DMS153 (cell line): Measurements from ENCODE around the gene NFKBIA.
"Not testable (repeated sequence)": the region's sequence is repeated elsewhere in the genome, so short reads cannot be mapped to it uniquely, and the experiment has no call there.

Experiments used
- DNase-seq: peaks from one replicate; lab custom pipeline; 2025; lab: John Stamatoyannopoulos, UW

The NFKBIA gene, protein sequence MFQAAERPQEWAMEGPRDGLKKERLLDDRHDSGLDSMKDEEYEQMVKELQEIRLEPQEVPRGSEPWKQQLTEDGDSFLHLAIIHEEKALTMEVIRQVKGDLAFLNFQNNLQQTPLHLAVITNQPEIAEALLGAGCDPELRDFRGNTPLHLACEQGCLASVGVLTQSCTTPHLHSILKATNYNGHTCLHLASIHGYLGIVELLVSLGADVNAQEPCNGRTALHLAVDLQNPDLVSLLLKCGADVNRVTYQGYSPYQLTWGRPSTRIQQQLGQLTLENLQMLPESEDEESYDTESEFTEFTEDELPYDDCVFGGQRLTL

DNA sequence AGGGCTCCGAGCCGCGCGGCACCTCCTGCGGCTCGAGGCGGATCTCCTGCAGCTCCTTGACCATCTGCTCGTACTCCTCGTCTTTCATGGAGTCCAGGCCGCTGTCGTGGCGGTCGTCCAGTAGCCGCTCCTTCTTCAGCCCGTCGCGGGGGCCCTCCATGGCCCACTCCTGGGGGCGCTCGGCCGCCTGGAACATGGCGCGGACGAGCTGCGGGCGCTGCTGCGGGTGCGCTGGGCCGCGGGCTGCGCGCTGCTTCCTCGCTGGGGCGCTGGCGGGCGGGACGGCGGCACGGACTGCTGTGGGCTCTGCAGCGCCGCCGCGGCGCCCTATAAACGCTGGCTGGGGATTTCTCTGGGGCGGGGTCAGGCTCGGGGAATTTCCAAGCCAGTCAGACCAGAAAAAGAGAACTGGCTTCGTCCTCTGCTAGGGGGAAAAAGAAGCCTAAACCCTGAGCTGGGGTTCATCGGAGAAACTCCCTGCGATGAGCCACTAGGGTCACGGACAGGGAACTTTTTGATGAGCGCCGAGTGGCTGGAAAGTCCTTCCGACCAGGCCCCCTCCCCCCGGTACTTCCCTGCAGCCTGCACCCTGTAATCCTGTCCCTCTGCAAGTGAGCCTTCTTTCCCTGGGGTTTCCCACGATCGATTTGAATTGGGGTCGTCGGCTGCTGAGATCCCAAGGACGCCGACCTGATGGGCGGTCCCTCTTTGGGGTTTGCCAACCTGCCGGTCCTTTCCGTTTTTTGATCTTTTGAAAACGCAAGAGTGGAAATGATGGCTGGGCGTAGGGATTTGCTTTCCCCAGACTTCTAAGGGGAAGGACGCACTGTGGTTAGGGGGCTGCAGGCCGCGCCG lies at the start of gene NFKBIA:
Gene NFKBIA (minus strand): TSS at position 301 of the 855 bp plus-strand sequence. CDS start 105 bp downstream, at position 196.
- DNase-seq, result peak; percentile 69

DNA sequence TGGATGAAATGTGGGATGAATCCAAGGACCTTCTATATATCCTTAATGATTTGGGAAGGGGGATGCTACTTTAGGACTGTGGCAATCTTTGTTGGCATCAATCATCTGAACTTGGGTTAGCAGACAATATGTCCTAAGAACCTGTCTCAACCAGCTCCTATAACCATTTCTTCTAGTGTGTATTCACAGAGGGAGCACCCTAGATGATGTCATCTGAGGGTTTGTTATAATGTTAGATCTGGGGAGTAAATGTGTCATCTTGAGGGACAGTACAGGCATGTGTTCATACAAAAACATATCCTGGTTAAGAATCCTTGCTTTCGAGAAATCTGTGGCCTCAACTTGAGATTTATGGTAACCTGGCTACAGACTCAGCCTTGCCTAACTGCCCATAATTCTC lies 41.9 kb upstream of the NFKBIA start:
- DNase-seq, result no peak

DNA sequence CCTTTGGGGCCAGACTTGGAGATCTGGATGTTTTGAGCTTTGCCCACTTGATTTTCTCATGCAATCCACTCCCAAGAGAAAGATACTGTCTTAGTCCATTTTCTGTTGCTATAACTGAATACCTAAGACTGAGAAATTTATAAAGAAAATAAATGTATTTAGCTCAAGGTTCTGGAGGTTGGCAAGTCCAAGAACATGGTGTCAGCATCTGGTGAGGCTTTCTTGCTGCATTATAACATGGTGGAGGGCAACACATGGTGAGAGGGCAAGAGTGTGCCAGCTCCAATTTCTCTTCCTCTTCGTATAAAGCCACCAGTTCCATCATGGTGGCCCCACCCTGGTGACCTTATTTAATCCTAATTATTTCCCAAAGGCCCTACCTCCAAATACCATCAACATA lies 39.6 kb upstream of the NFKBIA start:
- no peak for DNase-seq

DNA sequence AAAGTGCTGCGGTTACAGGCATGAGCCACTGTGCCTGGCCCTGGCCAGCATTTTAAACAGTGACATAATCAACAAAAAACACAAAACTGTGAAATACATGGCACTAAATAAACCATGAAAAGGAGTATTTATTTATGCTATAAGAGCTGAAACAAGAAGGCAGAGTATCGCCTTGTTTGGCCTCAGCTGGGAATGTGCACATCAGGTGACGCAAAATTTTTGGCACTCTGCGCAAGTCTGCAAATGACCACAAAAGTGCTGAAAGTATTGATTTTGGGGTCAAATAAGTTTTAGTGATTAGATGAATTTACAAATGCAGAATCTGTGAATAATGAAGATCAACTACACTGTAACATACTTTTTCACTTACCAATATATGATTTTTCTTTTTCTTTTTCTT lies 36.6 kb upstream of the NFKBIA start:
- no peak for DNase-seq

DNA sequence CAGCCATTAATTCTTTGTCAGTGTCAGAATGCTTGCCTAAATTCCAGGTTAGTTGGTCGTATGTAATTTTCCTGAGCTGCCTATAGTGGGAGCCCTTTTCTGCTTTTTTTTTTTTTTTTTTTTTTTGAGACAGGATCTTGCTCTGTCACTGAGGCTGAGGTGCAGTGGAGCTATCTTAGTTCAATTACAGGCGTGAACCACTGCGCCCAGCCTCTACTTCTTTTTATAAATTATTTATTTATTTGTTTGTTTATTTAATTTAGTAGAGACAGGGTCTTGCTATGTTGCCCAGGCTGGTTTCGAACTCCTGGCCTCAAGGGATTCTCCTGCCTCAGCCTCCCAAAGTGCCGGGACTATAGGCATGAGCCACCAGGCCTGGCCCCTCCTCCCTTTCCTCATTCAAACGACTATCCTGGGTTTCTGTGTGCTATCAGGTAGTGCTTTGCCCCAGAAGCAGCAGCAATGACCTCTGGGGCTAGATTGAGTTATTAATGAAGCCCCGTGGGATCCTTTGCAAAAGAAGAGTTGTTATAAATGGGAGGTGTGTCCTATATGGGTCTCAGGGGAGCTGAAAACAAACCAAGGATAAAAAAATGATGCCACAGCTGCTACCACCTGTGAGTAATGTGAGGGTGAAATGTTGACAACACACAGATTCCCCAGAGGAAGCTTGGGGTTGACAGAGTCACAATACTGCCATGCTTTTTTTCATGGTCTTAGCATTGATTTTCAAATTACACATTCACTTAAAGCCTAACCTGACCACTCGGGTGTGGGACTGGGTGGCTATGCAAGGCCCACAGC lies 34.6 kb upstream of the NFKBIA start:
- DNase-seq, result no peak

DNA sequence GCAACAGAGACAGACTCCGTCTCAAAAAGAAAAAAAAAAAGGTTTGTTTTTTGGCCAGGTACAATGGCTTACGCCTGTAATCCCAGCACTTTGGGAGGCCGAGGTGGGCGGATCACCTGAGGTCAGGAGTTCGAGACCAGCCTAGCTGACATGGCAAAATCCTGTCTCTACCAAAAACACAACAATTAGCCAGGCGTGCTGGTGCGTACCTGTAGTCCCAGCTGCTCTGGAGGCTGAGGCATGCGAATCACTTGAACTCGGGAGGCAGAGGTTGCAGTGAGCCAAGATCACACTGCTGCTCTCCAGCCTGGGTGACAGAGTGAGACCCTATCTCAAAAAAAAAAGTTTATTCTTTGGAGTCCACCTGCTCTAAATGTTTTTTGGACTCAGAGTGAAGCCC lies 33.9 kb upstream of the NFKBIA start:
- DNase-seq, result not testable (repeated sequence)

DNA sequence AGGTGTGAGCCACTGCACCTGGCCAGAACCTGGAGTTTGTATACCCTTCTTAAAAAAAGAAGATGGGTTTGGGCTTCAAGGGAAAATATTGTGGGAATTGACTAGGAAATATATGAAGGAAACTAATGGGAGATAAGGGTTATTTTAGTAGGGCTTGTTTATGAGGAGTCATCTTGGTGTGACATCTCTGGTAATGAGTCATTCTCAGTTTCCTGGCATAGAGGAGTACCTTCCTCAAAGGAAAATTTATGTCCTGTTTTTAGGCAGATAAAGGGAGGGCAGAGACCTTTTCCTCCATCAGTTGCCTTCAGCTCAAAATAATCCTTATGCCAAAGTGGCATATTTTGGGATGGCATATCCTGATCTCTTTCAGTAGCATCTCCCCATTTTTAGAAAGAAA lies 30.6 kb upstream of the NFKBIA start:
- DNase-seq, result no peak

DNA sequence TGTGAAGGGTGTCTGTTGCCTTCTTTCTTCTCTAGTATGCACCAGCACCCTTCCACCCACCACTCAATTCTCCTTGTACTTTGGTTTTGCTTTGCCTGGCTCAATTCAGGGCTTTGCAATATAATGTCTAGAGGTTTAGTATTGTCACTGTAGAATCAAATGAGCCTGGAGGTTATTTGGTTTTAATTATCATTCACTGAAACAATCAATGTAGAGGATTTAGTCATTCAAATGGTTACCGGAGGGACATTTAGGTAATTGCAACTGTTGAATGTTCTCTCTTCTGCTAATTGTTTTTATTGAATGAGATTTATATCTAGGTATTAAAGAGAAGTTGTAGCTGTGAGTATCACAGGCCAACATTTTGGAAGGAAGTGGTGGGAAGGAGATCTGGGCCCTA lies 29.3 kb upstream of the NFKBIA start:
- DNase-seq, result no peak

DNA sequence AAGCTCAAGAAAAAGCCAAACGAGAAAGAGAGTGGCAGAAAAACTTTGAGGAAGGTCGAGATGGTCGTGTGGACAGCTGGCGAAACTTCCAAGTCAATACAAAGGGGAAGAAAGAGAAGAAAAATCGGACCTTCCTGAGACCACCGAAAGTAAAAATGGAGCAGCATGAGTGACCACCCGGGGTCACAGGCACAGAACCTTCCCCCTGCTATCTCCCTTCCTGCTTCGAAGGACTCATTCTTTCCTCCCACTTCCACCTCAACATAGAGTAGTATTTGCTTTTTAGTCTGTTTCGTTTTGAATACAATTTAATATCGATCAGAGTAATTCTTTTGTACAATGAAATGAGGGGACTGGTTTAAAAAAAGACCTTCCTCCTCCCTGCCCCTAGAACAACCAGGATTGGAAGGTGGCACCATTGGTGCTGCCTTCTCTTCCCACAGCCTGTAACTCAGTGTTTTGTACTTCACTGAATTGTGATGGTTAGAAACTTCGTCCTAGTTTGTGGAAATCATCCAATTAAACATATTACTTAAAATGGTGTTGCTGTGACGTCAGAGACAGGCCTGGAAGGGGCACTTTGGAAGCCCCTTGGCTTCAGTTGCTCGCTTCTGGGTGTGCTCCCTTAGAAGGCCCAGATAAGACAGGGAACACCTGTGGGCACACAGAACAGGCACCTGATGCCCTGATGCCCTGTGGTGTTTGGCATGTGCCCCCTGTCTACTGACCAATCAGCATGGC lies 26.1 kb upstream of the NFKBIA start:
- no peak for DNase-seq

DNA sequence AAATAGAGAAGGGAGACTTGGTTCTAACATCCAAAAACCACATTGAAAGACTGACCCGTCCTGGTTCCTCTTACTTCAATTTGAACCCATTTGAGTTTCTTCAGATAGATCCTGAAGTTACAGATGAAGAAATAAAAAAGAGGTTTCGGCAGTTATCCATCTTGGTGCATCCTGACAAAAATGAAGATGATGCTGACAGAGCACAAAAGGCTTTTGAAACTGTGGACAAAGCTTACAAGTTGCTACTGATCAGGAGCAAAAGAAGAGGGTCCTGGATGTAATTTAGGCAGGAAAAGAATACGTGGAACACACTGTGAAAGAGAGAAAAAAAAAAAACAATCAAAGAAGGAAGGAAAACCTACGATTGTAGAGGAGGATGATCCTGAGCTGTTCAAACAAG lies 25.4 kb upstream of the NFKBIA start:
- DNase-seq, result no peak

DNA sequence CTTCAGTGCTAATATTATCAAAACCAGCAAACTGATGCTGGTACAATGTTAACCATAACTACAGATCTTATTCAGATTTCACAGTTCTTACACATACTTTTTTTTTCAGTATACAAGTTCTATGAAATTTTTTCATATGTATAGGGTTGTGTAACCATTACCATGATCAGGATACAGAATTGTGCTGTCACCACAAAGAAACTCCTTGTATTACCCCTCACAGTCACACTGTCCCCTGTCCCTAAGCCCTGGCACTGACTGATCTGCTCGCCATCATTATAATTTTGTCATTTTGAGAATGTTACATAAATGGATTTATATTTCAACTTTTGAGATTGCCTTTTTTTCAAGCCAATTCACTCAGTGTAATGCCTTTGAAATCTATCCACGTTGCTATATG lies 21.3 kb upstream of the NFKBIA start:
- DNase-seq, result no peak

DNA sequence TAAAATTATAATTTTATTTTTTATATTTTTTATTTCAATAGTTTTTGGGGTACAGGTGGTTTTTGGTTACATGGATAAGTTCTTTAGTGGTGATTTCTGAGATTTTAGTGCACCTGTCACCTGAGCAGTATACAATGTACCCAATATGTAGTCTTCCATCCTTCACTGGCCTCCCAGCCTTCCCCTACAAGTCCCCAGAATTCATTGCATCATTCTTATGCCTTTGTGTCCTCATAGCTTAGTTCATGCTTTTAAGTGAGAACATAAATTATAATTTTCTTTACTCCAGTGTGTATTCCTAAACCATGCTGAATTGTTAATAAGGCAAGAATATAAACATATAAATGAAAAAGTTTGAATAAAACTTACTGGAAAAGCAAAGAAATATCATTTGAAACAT lies 19.1 kb upstream of the NFKBIA start:
- DNase-seq, result no peak

DNA sequence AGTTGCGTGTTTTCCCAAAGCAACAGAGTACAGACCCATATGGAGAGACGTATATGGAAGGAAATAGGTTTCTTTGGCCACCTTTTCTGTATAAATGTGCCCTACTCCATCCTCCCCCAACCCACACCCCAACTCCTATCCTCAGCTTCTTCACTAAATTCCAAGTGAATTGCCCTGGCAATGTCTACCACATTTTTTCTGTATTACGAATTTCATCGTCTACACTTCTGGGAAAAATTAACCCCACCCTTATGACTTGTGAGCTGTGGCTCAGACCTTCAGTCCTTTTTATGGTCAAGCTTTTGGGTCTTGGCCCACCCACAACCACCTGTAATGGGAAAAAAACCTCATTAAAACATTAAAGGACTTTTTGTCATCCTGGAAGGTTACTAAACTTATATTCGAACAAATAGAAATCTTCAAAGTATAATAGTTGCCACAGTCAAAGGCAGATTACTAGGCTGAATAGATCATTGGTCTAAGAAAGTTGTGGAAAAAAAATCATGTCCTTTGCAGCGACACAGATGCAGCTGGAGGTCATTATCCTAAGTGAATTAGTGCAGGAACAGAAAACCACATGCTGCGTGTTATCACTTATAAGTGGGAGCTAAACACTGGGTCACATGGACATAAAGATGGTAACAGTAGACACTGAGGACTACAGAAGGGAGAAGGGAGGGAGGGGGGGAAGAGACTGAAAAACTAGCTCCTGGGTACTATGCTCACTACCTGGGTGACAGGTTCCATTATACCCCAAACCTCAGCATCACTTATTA lies 15.7 kb upstream of the NFKBIA start:
- no peak for DNase-seq

DNA sequence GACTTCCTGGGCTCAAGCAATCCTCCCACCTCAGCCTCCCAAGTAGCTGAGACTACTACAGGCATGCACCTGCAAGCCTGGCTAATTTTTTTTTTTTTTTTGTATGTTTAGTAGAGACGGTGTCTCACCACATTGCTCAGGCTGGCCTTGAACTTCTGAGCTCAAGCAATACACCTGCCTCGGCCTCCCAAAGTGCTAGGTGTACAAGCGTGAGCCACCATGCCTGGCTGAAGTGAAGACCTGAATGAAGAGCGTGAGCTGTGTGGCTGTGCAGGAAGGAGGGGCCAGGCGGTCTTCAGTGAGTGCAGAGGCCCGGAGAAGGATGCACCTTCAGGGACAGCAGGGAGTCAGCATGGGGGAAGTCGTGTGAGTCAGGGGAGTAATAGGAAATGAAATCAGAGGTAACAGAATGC lies 14.9 kb upstream of the NFKBIA start:
- DNase-seq, result no peak

DNA sequence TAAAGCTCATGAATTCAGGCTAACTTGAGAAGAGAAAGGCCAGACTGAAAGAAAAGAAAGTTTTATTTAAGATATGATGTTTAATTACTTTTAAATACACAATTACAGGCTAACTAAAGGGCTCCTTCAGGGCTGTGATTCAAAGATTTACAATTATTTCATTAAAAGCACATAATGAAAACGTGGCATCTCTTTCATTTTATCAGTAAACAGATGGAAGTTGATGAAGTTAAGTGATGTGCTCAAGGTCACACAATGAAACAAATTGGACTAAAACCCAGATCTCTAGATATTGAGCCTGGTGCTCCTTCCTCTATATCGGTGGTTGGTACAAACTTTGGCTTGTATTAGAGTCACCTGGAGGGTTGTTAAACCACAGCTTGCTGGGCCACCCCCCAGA lies 13.5 kb upstream of the NFKBIA start:
- DNase-seq, result no peak

DNA sequence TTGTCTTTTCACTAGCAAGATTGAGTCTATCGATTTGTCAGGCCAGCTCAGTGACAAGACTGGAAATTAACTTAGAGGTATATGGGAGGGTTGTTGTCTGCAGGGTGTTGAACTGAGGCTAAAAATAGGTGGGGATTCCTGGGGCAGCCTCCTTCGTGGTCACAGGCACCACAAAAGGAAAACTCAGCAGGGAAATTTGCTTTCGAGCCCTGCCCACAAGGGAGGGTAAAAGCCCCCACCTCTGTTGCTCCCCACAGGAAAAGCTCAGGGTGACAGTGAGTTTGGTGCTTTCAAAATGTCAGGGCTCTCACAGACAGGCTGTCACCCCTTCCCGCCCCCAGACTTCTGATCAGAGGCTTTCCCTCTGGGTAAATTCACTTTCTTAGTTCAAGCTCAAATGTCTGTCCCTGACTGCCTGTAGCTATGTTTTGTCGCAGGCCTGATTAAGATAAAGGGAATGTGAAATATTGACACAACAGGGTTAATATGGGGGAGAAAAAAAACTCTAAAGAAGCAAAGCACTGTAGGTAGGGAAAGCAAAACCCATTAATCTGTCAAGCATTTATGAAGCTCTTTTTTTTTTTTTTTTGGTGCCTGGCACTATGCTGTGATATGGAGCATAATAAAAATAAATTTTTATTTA lies 11.7 kb upstream of the NFKBIA start:
- DNase-seq, result no peak

DNA sequence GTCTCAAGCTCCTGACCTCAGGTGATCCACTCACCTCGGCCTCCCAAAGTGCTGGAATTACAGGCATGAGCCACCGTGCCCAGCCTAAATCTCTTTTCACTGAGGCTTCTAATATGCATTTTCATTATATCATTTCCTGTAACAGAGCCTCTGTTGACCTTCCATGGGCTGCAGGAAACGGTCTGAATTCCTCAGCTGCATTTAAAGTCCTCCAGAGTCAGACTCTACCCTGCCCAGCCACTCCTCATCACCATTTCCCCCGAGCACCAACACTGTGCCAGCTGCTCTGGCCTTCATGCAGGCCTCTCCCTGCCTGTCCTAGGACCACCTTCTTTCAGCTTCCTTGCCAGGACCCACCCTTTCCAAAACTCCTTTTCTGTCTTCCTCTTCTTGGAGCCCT lies 9.8 kb upstream of the NFKBIA start:
- no peak for DNase-seq

DNA sequence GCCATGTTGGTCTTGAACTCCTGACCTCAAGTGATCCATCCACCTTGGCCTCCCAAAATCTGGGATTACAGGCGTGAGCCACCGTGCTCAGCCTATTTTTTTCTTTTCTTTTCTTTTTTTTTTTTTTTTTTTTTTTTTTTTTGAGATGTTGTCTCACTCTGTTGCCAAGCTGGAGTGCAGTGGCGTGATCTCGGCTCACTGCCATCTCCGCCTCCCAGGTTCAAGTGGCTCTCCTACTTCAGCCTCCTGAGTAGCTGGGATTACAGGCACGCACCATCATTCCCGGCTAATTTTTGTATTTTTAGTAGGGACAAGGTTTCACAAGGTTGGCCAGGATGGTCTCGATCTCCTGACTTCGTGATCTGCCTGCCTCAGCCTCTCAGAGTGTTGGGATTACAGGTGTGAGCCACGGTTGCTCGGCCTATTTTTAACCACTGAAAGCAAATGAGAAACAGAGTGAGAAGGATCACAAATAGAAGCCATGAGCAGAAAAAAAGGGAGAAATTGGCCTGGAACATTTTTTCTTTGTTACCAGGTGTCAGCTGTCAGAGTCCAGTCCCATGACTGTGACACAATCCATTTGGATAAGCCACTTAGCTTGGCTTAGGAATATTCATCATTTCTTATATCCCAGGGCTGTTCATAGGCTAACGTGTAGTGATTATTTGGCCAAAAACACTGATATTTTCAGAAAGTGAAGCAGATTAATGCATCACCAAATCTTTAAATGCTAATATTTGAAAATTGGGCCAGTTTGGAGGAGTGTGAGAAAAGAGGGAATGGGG lies 7.9 kb upstream of the NFKBIA start:
- DNase-seq, result no peak

DNA sequence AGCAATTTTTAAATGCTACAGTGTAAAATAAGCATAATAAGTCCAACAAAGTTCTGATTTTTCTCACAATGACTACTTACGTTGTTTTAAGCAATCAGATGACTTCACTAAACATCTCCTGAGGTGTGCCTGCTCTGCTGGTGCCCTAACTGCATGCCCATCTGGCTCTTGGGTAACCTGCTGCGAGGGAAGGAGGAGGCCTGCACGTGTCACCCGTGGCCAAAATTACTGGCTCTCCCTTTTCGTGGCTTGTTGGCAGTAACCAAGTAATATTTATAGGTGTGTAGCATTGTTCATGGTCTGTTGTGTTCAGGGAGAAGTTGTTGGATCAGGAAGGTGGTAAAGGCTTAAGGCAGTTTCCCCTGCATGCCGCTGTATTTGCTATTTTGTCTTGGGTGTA lies 6.3 kb upstream of the NFKBIA start:
- DNase-seq, result no peak

DNA sequence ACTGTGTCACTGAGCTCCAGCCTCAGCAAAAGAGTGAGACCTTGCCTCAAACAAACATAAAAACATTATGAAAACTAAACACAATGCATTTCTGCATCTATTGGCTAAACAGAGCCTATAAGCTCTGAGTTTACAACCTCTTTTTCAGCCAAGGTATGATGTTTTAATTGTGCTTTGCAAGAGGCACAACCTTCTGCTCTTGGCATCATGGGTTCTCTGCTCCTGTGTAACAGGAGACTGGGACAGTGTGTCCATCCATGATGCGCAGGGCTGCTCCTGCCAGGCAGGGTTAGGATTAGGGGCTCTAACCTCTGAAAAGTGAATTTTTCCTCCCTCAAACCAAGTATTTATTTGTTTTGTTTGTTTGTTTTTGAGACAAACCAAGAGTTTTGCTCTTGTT lies 5.0 kb upstream of the NFKBIA start:
- no peak for DNase-seq
